GM18873 (cell line): ENCODE results near the gene SIGLEC15.
"Not testable (repeated sequence)": the region's sequence is repeated elsewhere in the genome, so short reads cannot be mapped to it uniquely, and the experiment has no call there.

Source experiments
- ATAC-seq: cut with Tn5 transposase; IDR thresholded peaks from one replicate; pipeline ENCODE4 v1.9.1; 2021; ENCODE audit warnings: mild to moderate bottlenecking, moderate library complexity, moderate number of reproducible peaks; ENCODE audit not compliant: unreplicated experiment, low FRiP score

Gene SIGLEC15

GRCh38 chr18:45841765-45842442 is 16.4 kb downstream of the SIGLEC15 start:
- ATAC-seq, result no peak

GRCh38 chr18:45843019-45843418 is 17.5 kb downstream of the SIGLEC15 start:
- no peak for ATAC-seq

- ATAC-seq, result no peak
Observed at GRCh38 chr18:45844938-45845337, 19.5 kb downstream of the SIGLEC15 start.

GRCh38 chr18:45845410-45845809 is 19.9 kb downstream of the SIGLEC15 start:
- no peak for ATAC-seq

- no peak for ATAC-seq
Observed at GRCh38 chr18:45847119-45847518, 21.6 kb downstream of the SIGLEC15 start.

GRCh38 chr18:45848643-45849042 is 23.2 kb downstream of the SIGLEC15 start:
- ATAC-seq, result not testable (repeated sequence)

GRCh38 chr18:45849529-45849928 is 24.1 kb downstream of the SIGLEC15 start:
- no peak for ATAC-seq

- ATAC-seq, result no peak
Observed at GRCh38 chr18:45850021-45850420, 24.5 kb downstream of the SIGLEC15 start.

GRCh38 chr18:45851161-45851925 is 25.9 kb downstream of the SIGLEC15 start:
- no peak for ATAC-seq

- no peak for ATAC-seq
Observed at GRCh38 chr18:45852631-45853030, 27.2 kb downstream of the SIGLEC15 start.

- ATAC-seq, result no peak
Observed at GRCh38 chr18:45854036-45854586, 28.6 kb downstream of the SIGLEC15 start.

- ATAC-seq, result no peak
Observed at GRCh38 chr18:45856531-45856930, 31.1 kb downstream of the SIGLEC15 start.

- no peak for ATAC-seq
Observed at GRCh38 chr18:45859334-45859733, 33.9 kb downstream of the SIGLEC15 start.

GRCh38 chr18:45860492-45860891 is 35.0 kb downstream of the SIGLEC15 start:
- ATAC-seq, result no peak

- ATAC-seq, result no peak
Observed at GRCh38 chr18:45860971-45861370, 35.5 kb downstream of the SIGLEC15 start.

- ATAC-seq, result no peak
Observed at GRCh38 chr18:45861926-45862325, 36.5 kb downstream of the SIGLEC15 start.

- no peak for ATAC-seq
Observed at GRCh38 chr18:45863469-45863868, 38.0 kb downstream of the SIGLEC15 start.

- ATAC-seq, result no peak
Observed at GRCh38 chr18:45864081-45864480, 38.6 kb downstream of the SIGLEC15 start.

- ATAC-seq, result no peak
Observed at GRCh38 chr18:45865466-45865865, 40.0 kb downstream of the SIGLEC15 start.

- no peak for ATAC-seq
Observed at GRCh38 chr18:45870419-45870818, 44.9 kb downstream of the SIGLEC15 start.

GRCh38 chr18:45871431-45872084 is 46.1 kb downstream of the SIGLEC15 start:
- ATAC-seq, result no peak
